Hematopoietic multipotent progenitor cell treated with erythropoietin and hydrocortisone succinate and interleukin-3 and kit ligand, for 17 days (in vitro differentiated cells): ENCODE results near the gene SCFD2.
"Not testable (repeated sequence)": the region's sequence is repeated elsewhere in the genome, so short reads cannot be mapped to it uniquely, and the experiment has no call there.

Experiments used
- DNase-seq: peaks from one replicate; pipeline ENCODE4 v3.0.0-alpha.2; 2015; ENCODE audit warnings: low spot score

The SCFD2 gene

DNA sequence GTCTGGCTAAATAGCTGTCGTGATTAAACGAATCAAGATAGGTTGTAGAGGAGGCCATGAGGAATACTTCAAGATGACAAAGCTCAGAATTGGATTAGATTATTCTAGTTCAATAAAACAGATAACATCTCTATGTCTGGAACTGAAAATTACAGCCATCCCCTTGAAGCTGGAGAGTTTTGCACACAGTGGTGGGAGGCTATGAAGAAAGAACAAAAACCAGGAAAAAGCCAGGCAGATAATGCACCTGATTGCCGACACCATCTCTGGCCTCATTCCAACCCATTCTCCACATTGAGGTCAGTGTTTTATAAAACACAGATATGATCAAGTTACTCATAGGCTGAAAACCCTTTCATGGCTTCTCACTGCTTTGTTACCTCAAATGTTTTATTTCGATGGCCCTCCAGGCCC lies 315.5 kb downstream of the SCFD2 start:
- DNase-seq = no peak

GRCh38 chr4:53049528-53049927 lies 316.3 kb downstream of the SCFD2 start:
- DNase-seq = no peak

GRCh38 chr4:53044651-53044960 lies 321.3 kb downstream of the SCFD2 start:
- DNase-seq = no peak

GRCh38 chr4:53043891-53044650 lies 321.8 kb downstream of the SCFD2 start:
- DNase-seq = no peak

DNA sequence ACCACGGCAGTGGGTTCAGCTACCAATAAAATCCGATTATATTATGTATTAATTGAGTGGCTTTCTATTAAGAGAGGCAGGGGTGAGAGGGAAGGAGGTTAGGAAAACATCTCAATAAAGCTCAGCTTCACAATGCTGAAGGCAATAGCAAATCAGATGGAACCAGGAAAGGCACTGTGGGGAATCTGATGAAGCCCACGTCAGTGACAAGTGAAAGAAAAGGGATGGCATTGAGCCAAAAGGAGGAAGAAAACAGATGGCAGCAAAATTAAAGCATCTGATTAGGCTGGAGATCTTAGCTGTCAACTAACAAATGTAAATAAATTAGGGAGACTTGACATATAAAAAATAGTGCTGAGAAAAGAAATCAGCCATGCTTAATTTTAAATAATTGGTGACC lies 322.8 kb downstream of the SCFD2 start:
- no peak for DNase-seq

- no peak for DNase-seq
Measured at GRCh38 chr4:53040851-53041250, 325.0 kb downstream of the SCFD2 start.

GRCh38 chr4:53040459-53040815 lies 325.4 kb downstream of the SCFD2 start:
- DNase-seq = no peak

DNA sequence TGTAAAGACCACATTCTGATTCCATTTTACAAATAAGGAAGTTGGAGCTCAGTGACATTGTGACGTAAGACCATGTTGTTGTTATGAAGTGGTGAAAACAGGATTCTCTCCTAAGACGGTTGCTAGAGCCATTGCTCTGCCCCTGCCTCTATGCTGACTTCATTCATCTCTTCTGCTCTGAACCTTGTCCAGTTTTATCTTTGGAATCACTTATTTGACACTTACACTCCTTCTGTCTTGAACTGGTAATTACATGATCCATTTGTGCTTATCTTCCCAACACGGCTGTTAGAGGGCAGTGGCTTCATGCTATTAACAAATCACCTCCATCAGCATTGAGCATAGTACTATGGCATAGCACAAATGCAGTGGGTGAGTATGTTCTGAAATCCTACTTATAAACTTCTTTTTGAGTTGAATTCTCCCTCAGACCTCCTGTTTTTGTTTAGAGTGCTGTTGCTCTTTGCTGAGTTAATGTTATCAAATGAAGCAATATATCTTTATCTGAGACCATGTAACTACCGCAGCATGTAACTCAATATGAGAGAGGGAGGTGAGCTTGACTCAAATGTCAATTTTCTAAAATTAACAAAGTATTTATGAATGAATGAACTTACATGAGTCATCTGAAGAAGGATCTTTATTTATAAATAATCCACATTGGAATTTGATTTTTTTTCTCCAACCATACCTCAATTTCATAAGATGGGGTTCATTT lies 326.0 kb downstream of the SCFD2 start:
- no peak for DNase-seq

- DNase-seq = no peak
Measured at GRCh38 chr4:53037892-53038291, 328.0 kb downstream of the SCFD2 start.

DNA sequence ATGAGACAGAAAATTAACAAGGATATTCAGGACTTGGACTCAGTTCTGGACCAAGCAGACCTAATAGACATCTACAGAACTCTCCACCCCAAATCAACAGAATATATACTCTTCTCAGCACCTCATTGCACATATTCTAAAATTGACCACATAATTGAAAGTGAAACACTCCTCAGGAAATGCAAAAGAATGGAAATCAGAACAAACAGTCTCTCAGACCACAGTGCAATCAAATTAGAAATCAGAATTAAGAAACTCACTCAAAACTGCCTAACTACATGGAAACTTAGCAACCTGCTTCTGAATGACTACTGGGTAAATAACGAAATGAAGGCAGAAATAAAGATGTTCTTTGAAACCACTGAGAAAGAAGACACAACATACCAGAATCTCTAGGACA lies 333.0 kb downstream of the SCFD2 start:
- not testable (repeated sequence) for DNase-seq

- DNase-seq = no peak
Measured at GRCh38 chr4:53026233-53026632, 339.6 kb downstream of the SCFD2 start.

- no peak for DNase-seq
Measured at GRCh38 chr4:53023677-53024299, 342.1 kb downstream of the SCFD2 start.

- no peak for DNase-seq
Measured at GRCh38 chr4:53022513-53023100, 343.3 kb downstream of the SCFD2 start.

GRCh38 chr4:53021754-53022512 lies 343.9 kb downstream of the SCFD2 start:
- no peak for DNase-seq

DNA sequence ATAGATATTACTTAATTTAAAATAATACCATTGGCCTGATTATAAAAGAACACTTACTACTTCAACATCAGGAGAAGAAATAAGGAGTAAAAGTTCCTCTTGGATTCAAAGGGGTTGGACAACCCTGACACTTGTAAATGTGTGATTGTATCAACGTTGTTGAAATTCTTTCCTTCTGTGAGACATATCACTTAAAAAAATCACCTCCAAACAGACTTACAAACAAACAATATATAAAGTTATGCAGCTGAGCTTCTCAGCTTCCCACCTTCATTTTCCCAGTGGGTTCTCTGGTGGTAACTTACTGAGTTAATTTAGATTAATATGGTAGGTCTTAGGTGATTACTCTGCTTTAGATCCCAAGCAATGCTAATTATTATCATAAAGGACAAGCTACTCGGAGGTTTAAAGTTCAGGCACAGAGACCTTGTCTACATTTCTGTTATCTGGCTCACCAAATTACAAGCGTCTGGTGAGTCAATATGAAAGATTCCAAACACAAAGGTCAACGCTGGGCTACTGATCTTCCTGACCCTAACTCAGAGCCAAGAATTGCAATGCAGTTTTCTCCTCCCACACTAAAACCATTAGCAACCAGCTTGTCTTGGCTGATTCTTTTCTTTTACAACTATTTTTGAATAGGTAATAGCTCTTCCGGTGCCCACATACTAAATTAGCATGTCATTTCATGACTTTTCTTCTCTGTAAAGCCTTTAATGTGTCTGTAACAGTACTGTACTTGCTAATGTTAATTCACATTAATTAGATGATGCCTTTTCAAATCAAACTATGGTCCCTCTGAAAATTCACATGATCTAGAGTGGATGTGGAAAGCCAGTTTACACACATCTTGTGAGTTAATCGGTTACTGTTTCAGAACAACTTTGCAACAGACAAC lies 346.1 kb downstream of the SCFD2 start:
- no peak for DNase-seq

DNA sequence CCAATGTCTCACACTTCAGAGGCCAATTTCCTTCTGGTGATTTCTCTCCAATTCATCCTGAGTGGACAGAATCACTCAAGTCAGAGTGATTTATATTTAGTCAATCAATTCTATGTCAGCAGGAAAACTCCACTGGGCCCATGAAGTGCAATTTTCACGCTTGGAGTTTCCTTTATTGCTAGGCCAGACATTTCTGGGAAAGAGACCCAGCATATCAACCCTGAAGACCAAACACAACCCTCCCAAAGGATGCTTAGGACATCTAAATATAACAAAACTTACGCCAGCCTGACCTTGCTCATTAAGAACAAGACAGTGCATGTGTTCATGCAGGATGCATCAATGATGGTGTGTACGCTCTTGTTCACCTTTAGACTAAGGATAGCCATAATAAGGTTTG lies 347.4 kb downstream of the SCFD2 start:
- no peak for DNase-seq

- DNase-seq = no peak
Measured at GRCh38 chr4:53016099-53016820, 349.6 kb downstream of the SCFD2 start.

- no peak for DNase-seq
Measured at GRCh38 chr4:53015681-53016080, 350.2 kb downstream of the SCFD2 start.

DNA sequence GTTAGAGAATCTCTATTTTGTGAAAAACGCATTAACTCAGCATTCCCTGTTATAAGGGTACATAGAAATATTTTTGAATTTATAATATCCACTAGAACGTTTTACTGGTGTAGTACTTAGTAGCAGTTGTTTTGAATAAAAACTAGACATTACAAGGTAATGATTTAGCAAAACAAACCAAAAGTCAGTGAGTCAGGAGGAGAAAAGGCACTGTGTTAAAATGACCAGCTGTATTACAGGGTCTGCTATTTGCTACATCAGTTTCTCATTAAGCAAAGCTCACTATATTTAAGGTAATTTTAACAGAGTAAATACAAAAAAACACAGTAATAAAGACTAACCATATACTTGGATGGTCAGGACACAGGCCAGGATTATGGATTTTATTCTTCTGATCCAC lies 351.0 kb downstream of the SCFD2 start:
- DNase-seq = no peak
